Left renal cortex interstitium (tissue), 4 donors: ENCODE measurements around the gene B4GALNT1. TPM values are rescaled to one million over a fixed set of nuclear protein-coding genes. Genes with fewer than 3 reads are reported as not detected.
"Not testable (repeated sequence)": the region's sequence is repeated elsewhere in the genome, so short reads cannot be mapped to it uniquely, and the experiment has no call there.

ENCODE experiments used
- DNase-seq, 4 donors: peaks; one replicate each; pipeline ENCODE4 v3.0.0-alpha.2; 2013; ENCODE audit warnings: low read depth in 4 of 4, low spot score in 2 of 4, missing footprints in 1 of 4
- polyA plus RNA-seq, 4 donors: library from polyadenylated mRNA; unstranded; fragments of 120-200 nt; gene quantifications; one replicate each; pipeline ENCODE4 v1.2.1, GENCODE V29; 2013; ENCODE audit not compliant: insufficient read length in 4 of 4

Gene B4GALNT1
- polyA plus RNA-seq, 4 donors, result 0.58 to 1.4 (median 0.76) TPM

- not testable (repeated sequence) for DNase-seq
Measured at GRCh38 chr12:57588951-57589610, 43.9 kb downstream of the B4GALNT1 start.

GRCh38 chr12:57586832-57587429 lies 46.1 kb downstream of the B4GALNT1 start:
- no peak for DNase-seq

- DNase-seq, result no peak
Measured at GRCh38 chr12:57586128-57586527, 46.9 kb downstream of the B4GALNT1 start.

GRCh38 chr12:57585156-57585555 lies 47.8 kb downstream of the B4GALNT1 start:
- no peak for DNase-seq

GRCh38 chr12:57584690-57585089 lies 48.3 kb downstream of the B4GALNT1 start:
- DNase-seq, result no peak

GRCh38 chr12:57584050-57584449 lies 49.0 kb downstream of the B4GALNT1 start:
- no peak for DNase-seq

- peak in 1 of 4 donors; percentile 52 for DNase-seq
Measured at GRCh38 chr12:57583008-57583831, 49.8 kb downstream of the B4GALNT1 start.

- DNase-seq, result no peak
Measured at GRCh38 chr12:57582440-57582839, 50.6 kb downstream of the B4GALNT1 start.

- no peak for DNase-seq
Measured at GRCh38 chr12:57581802-57582201, 51.2 kb downstream of the B4GALNT1 start.

GRCh38 chr12:57580466-57580795 lies 52.6 kb downstream of the B4GALNT1 start:
- DNase-seq, result no peak

- no peak for DNase-seq
Measured at GRCh38 chr12:57579677-57580465, 53.1 kb downstream of the B4GALNT1 start.

GRCh38 chr12:57579011-57579410 lies 54.0 kb downstream of the B4GALNT1 start:
- DNase-seq, result no peak

GRCh38 chr12:57577981-57578758 lies 54.8 kb downstream of the B4GALNT1 start:
- DNase-seq, result no peak

- no peak for DNase-seq
Measured at GRCh38 chr12:57576613-57577160, 56.3 kb downstream of the B4GALNT1 start.

Other genes starting within 250 kb of the B4GALNT1 start
- 100 to 1,000 TPM in 2 of 4 donors, 10 to 100 TPM in 2; 52.3 to 104 (median 80.9) TPM for gene R3HDM2, start 202.2 kb downstream of the B4GALNT1 start, polyA plus RNA-seq
- under 1 TPM; 0.19 to 0.25 (median 0.20) TPM for gene INHBC, start 198.4 kb downstream of the B4GALNT1 start, polyA plus RNA-seq
- under 1 TPM; 0.55 to 0.99 (median 0.67) TPM for gene INHBE, start 177.9 kb downstream of the B4GALNT1 start, polyA plus RNA-seq
- gene GLI1, start 173.4 kb downstream of the B4GALNT1 start, polyA plus RNA-seq, result 10 to 100 TPM; 15.0 to 31.1 (median 19.3) TPM
- 1 to 10 TPM; 1.1 to 3.8 (median 3.1) TPM for gene ARHGAP9, start 153.3 kb downstream of the B4GALNT1 start, polyA plus RNA-seq
- 100 to 1,000 TPM in 3 of 4 donors, 10 to 100 TPM in 1; 94.7 to 157 (median 126) TPM for gene MARS1, start 145.1 kb downstream of the B4GALNT1 start, polyA plus RNA-seq
- 10 to 100 TPM; 30.1 to 35.2 (median 32.7) TPM for gene DDIT3, start 112.7 kb downstream of the B4GALNT1 start, polyA plus RNA-seq
- gene MBD6, start 110.4 kb downstream of the B4GALNT1 start, polyA plus RNA-seq, result 10 to 100 TPM; 38.4 to 98.6 (median 75.0) TPM
- gene DCTN2, start 86.0 kb downstream of the B4GALNT1 start, polyA plus RNA-seq, result 100 to 1,000 TPM; 160 to 179 (median 169) TPM
- 1 to 10 TPM in 1 of 4 donors, under 1 TPM in 3; 0.30 to 1.0 (median 0.54) TPM for gene KIF5A, start 83.2 kb downstream of the B4GALNT1 start, polyA plus RNA-seq
- gene PIP4K2C, start 42.0 kb downstream of the B4GALNT1 start, polyA plus RNA-seq, result 10 to 100 TPM; 38.0 to 46.0 (median 39.5) TPM
- gene DTX3, start 28.4 kb downstream of the B4GALNT1 start, polyA plus RNA-seq, result 10 to 100 TPM; 47.7 to 75.1 (median 61.0) TPM
- gene ARHGEF25, start 21.8 kb downstream of the B4GALNT1 start, polyA plus RNA-seq, result 10 to 100 TPM; 29.2 to 38.3 (median 34.6) TPM
- gene OS9, start 60.9 kb upstream of the B4GALNT1 start, polyA plus RNA-seq, result 100 to 1,000 TPM; 206 to 226 (median 209) TPM
- gene AGAP2, start 105.5 kb upstream of the B4GALNT1 start, polyA plus RNA-seq, result 1 to 10 TPM; 1.1 to 1.8 (median 1.2) TPM
- 10 to 100 TPM; 83.5 to 98.6 (median 91.7) TPM for gene TSPAN31, start 111.8 kb upstream of the B4GALNT1 start, polyA plus RNA-seq
- gene CDK4, start 119.1 kb upstream of the B4GALNT1 start, polyA plus RNA-seq, result 100 to 1,000 TPM; 205 to 270 (median 239) TPM
- 10 to 100 TPM; 15.6 to 25.2 (median 19.7) TPM for gene MARCHF9, start 121.9 kb upstream of the B4GALNT1 start, polyA plus RNA-seq
- 1 to 10 TPM in 3 of 4 donors, under 1 TPM in 1; 0.78 to 1.8 (median 1.3) TPM for gene CYP27B1, start 133.9 kb upstream of the B4GALNT1 start, polyA plus RNA-seq
- 10 to 100 TPM; 28.4 to 32.0 (median 30.4) TPM for gene METTL1, start 138.9 kb upstream of the B4GALNT1 start, polyA plus RNA-seq
- gene EEF1AKMT3, start 139.4 kb upstream of the B4GALNT1 start, polyA plus RNA-seq, result 10 to 100 TPM in 3 of 4 donors, 1 to 10 TPM in 1; 9.1 to 13.5 (median 12.4) TPM
- gene TSFM, start 149.6 kb upstream of the B4GALNT1 start, polyA plus RNA-seq, result 10 to 100 TPM; 34.6 to 52.1 (median 42.8) TPM
- gene AVIL, start 185.5 kb upstream of the B4GALNT1 start, polyA plus RNA-seq, result 10 to 100 TPM in 2 of 4 donors, 1 to 10 TPM in 2; 6.2 to 18.3 (median 10.5) TPM
- gene CTDSP2, start 213.5 kb upstream of the B4GALNT1 start, polyA plus RNA-seq, result 100 to 1,000 TPM; 237 to 283 (median 255) TPM